HG03103 (cell line): ENCODE results near the gene KAT8.

Experiments used
- ATAC-seq: cut with Tn5 transposase; IDR thresholded peaks from one replicate; pipeline ENCODE4 v1.9.1; 2021; ENCODE audit warnings: low read depth; ENCODE audit not compliant: unreplicated experiment

The KAT8 gene

DNA sequence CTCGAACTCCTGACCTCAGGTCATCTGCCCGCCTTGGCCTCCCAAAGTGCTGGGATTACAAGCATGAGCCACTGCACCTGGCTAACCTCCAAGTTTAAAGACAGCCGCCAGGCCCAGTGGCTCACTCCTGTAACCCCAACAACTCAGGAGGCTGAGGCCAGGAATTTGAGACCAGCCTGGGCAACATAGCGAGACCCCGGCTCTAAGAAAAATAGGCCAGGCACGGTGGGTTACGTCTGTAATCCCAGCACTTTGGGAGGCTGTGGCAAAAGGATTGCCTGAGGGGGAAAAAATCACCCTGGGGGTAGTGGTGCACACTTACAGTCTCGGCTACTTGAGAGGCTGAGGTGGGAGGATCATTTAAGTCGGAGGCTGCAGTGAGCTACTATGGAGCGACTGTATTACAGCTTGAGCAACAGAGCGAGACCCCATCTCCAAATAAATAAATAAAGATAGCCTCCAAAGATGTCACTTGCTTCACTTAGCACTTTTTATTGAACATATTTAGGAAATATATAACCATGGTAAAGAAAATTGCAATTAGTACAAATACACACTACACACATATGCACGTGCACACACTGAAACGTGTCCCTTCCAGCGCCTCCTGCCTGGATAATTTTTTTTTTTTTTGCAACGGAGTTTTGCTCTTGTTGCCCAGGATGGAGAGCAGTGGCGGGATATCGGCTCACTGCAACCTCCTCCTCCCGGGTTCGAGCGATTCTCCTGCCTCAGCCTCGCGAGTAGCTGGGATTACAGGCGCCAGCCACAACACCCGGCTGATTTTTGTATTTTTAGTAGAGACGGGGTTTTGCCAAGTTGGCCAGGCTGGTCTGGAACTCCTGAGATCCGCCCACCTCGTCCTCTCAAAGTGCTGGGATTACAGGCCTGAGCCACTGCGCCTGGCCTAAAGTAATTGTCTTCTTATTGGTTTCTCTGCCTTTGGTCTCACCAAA lies 10.7 kb upstream of the KAT8 start:
- no peak for ATAC-seq

DNA sequence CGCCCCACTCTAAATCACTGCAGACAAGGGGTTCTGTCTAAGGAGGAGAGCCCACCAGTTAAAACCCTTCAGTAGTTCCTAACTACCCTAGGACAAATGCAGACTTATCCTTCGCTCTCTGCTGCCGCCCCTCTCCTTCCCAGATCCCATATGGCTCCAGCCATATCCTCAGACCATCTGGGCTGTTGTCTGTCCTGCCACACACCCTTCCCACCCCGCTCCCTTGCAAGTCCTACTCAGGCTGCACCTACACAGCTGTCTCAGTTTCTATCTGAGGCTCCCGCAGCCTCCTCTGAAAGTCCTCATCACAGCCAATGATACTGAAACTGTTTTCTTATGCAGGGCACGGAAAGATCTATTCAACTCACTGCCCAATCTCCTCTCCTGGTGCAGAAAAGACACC lies 10.0 kb upstream of the KAT8 start:
- peak; percentile 48 for ATAC-seq

DNA sequence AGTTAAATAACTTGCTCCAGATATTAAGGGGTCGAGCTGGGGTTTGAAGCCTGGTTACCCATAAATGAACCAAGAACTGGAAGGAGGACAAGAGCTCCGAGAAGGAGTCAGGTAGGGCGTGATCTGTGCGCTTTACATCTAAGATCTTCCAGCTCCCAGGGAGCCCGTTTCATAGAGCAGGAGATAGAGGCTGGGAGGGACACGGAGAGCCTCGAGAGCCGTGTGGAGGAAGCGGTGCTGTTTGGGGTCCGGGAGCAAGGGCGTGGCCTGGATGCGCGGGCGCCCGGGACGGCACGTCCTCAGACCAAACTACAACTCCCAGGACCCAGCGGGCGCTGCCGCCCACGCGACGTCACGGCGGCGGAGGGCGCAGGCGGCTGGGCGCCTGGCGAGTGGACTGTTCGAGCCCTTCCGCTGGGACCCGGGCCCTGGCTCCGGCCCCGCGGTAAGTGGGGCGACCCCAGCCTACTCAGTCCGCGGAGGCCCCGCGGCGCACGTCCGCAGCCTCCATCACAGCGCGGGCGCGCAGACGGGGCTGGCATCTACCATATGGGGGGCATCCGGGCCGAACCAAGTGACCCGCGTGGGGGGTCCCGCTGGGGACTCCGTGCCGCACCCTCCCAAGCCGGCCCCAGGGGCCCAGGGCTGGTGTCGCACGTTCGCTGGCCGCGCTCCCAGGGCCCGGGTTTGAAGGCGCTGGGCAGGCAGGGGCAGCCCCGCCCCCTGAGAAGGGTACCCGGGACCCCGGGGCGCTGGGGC lies 9.2 kb upstream of the KAT8 start, which contains the start of gene BCKDK:
TSS of gene BCKDK (plus strand) at position 352 of the 759 bp plus-strand sequence. CDS start 838 bp downstream, outside the sequence.
- peak; percentile 65 for ATAC-seq

DNA sequence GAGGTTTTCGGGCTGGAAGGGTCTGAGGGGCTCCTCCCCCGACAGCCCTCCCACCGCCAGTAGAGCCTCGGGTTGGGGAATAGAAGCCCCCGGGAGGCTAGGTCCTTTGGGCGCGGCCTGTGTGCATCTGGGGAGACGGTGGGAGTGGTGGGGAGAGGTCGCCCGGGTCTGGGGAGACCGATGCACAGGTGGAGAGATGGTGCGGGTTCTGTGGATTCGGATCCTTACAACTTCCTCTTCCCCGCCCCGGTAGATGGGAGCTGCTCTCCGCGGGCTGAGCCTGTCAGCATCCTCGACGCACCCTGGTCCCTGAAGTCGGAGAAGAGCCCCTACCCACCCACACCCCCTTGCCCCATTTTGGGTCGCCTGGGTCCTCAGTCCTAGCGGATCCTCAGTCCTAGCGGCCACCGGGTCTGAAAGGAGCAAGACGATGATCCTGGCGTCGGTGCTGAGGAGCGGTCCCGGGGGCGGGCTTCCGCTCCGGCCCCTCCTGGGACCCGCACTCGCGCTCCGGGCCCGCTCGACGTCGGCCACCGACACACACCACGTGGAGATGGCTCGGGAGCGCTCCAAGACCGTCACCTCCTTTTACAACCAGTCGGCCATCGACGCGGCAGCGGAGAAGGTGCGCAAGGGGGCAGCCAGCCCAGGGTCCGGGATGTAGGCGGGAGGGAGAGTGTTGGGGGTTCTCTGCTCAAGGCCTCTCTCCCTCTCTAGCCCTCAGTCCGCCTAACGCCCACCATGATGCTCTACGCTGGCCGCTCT lies 8.5 kb upstream of the KAT8 start:
- no peak for ATAC-seq

DNA sequence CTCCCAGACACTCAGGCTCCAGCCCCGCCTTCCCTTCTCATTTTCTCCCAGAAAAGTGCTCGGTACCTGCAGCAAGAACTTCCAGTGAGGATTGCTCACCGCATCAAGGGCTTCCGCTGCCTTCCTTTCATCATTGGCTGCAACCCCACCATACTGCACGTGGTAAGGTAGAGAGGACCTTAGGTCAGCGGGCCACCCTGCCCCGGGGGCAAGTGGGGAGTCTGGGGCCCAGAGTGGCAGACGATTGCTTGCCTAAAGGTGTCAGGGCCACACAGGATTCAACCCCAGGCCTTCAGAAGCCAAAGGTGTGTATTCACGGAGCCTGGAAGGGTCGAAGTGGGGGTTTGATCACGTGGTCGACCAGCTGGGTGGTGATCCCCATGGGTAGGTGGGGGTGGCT lies 7.8 kb upstream of the KAT8 start:
- no peak for ATAC-seq

DNA sequence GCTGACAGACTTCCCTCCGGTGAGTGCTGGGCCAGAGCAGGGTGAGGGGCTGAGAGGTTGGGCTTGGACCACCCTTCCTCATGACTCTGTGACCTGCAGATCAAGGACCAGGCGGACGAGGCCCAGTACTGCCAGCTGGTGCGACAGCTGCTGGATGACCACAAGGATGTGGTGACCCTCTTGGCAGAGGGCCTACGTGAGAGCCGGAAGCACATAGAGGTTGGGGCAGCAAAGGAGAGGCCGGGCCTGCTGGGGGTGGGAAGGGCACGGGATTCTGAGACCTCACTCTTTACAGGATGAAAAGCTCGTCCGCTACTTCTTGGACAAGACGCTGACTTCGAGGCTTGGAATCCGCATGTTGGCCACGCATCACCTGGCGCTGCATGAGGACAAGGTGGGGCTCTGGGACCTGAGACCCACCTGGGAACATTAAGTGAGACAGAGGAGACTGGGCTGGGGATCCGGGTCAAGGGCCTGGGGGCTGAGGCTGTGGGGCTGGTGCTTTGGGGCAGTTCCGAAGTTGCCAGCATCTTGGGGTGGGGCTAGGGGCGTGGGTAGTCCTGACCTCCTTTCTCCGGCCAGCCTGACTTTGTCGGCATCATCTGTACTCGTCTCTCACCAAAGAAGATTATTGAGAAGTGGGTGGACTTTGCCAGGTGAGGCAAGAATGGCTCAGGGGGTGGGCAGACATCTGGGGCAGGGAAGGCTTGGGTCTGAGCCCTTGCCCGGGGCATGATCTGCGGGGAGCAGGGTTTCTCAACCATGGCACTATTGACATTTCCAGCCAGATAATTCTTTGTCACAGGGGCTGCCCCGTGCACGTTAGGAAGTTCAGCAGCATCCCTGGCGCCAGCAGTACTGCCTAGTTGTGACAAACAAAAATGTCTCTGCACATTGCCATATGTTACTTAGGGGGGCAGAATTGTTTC lies 7.1 kb upstream of the KAT8 start:
- no peak for ATAC-seq

DNA sequence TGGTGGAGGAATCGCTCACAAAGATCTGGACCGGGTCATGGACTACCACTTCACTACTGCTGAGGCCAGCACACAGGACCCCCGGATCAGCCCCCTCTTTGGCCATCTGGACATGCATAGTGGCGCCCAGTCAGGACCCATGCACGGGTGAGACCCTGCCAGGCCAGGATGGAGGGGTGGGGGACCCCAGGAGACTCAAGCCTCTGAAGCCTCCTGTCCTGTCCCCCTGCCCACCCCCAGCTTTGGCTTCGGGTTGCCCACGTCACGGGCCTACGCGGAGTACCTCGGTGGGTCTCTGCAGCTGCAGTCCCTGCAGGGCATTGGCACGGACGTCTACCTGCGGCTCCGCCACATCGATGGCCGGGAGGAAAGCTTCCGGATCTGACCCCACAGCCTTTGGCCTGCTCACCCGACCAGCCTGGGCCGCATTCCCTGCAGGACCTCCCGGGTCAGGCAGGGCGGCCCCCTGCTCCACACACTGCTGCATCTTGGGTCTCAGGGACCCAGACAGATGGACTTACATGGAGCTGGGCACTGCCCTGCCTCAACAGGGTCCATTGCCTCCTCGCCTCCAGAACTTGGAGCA lies 5.5 kb upstream of the KAT8 start:
- ATAC-seq, result no peak

DNA sequence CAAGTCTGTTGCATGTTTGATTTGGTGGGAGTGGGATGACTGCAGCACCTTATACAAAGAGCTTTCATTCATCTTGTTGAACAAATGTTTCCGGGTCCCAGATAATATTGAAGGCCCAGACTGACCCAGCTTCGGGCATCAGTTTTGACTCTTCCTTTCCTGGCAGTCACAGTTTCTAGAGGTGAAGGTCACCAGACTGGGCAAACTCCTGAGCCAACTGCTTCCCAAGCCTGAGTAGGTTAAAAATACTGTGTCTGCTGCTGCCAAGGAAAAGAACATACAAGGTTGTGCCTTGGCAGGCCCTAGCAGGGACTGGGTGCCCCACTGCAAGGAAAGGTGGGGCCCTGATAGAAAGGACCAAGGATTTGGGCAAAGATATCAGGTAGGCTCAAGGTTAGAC lies 4.8 kb upstream of the KAT8 start:
- no peak for ATAC-seq

DNA sequence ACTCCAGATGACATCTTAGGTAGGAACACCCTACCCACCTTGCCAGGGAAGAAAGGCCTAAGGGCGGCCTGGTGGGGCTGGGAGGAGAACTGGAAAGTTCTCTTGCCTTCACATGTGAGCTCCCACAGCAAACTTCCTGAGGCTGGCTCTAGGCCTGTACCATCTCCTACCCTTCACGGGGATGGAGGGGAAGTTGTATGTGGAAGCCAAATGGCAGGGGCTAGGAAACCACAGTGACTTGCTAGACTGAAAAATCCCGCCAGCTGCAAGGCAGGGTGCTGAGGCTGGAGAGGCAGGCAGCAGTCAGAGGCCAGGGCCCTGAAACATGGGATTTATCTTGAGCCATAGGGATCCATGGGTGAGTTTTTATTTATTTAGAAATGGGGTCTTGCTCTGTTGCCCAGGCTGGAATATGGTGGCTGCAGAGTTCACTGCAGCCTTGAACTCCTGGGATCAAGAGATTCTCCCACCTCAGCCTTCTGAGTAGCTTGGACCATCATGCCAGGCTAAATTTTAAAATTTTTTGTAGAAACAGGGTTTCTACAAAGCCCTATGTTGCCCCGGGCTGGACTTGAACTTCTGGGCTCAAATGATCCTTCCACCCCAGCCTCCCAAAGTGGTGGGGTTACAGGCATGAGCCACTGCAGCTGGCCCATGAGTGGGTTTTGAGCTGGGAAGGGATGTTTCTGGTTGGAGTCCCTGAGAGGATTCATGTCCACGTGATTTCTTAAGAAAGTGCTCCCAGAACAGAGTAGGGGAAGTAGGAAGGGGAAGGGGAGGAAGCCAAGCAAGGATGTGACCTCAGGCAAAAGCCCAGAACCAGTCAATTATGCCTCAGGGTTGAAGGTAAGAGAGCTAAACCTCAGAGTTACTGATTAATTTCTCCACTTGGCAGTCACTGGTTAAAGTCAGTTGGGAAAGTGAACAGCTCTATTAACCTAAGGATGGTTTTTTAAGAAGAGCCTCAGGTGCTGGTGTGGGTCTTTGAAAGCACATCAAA lies 4.0 kb upstream of the KAT8 start:
- ATAC-seq, result no peak

DNA sequence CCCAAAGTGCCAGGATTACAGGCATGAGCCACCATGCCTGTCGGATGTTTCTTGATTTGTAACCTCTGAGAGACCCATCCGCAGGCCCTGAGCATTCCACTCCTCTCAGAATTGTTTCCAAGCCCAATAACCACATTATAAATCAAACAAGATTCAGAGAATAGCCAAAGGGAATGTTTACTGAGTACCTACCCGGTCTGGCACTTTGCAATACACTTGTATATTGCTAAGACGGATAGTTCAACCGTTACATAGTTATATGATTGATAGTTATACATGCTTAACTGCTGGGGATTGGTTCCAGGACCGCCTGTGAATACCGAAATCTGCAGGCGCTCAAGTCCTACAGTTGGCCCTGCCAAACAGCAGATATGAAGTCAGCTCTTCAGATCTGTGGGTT lies 3.0 kb upstream of the KAT8 start:
- no peak for ATAC-seq

DNA sequence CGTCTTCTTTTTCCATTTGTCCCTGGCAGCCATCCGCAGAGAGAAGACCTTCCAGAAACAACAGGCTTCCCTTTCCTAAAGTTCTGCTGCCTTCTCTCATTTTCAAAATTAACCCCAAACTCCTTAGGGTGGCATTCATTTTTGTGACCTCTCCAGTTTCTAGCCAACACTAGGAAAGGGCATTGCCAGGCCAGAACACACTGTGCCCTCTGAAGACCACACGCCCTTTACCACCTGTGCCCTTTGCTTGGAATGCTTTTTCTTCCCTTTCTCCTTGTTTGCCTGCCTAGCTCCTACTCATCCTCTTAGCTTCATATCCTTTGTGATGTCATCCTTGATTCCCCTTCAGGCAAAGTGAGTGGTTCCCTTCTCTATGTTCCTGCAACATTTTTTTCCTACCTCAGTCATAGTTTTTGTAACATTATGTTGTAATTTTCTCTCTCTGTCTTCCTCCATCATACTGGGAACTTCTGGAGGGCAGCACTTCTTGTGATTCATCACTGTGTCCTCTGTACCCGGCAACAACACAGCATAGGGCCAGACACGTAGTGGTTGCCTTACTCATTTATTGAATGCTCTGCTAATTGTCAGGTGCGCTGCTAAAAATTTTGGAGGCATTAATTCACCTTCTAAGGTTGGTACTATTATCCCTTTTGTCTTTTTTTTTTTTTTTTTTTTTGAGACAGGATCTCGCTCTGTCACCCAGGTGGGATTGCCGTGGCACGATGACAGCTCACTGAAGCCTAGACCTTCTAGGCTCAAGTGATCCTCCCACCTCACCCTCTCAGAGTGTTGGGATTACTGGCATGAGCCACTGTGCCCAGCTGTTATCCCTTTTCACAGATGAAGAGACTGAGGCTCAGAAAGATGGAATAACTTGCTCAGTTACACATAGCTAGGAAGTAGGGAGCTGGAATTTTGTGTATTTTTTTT lies 1.0 kb downstream of the KAT8 start:
- no peak for ATAC-seq

DNA sequence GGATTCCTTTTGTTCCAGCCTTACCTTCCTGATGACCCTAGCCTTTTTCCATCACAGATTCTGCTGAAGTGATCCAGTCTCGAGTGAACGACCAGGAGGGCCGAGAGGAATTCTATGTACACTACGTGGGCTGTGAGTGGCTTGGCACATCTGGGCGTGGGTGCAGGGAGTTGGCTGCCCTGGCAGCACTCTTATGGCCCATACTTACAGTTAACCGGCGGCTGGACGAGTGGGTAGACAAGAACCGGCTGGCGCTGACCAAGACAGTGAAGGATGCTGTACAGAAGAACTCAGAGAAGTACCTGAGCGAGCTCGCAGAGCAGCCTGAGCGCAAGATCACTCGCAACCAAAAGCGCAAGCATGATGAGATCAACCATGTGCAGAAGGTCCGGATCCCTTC lies 2.7 kb downstream of the KAT8 start:
- ATAC-seq, result no peak

DNA sequence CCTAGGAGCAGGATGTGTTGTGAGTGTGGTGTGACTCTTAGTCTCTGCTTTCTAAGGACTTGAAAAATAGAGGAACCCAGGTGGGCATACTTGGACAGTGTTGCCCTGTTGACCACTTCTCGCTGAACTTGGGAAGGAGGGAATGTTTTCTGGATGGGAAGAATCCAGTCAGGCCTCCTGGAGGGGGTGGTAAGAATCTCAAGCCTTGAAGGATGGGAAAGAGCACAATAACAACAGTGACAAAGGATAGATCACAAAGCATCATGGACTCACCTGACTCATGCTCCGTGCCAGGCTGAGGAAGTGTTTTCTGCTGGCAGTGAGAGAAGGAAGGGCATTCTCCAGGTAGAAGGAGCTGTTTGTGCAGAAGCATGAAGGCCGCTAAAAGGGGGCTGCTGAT lies 8.4 kb downstream of the KAT8 start:
- ATAC-seq, result no peak

DNA sequence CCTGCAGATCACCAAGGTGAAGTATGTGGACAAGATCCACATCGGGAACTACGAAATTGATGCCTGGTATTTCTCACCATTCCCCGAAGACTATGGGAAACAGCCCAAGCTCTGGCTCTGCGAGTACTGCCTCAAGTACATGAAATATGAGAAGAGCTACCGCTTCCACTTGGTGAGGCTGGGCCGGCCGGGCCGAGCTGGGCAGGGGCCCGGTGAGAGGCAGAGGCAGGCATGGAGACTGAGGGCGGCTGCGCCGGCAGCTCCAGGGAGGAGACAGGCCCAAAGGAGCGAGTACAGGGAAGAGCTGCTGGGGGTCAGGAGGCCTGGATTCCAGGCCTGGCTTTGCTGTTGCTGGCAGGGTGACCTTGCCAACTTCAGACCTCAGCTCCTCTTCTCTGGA lies 9.7 kb downstream of the KAT8 start:
- ATAC-seq, result no peak

DNA sequence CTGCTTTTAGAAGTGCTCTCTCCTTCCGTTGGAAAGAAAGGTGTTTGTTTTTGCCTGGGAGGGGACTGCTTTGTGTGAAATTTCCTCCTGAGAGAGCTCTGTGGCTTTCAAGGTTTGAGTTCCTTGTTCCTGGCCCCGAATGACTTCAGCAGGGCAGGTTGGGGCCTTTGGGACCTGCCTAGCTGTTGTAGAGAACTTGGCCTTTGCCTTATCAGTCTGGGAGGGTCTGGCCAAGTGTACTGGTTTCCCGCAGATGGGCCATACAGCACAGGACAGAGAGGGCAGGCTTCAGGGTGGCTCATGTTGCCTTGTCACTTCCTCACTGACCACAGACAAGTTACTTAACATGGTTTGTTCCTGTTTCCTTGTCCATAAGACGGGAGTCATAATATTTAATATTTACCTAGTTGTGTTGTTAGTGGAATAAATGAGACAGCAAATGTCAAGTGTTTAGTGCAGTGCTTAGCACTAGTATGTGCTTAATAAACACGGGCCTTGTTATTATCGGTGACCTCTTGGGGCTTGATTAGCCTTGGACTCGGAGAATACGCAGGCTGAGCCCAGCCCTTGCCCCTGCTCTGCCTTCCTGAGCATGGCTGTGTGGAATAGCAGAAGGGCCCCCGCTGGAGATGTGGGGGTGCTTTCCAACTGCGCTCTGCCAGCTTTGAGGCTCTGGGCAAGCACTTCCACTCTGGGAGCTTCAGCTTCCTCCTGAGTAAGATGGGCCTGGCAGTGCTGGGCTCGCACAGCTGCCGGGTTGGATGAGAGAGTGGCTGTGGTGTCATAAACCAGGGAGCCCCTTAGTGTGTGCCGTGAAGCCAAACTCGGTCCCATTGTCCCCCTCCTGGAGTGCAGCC lies 11.5 kb downstream of the KAT8 start:
- ATAC-seq, result no peak

DNA sequence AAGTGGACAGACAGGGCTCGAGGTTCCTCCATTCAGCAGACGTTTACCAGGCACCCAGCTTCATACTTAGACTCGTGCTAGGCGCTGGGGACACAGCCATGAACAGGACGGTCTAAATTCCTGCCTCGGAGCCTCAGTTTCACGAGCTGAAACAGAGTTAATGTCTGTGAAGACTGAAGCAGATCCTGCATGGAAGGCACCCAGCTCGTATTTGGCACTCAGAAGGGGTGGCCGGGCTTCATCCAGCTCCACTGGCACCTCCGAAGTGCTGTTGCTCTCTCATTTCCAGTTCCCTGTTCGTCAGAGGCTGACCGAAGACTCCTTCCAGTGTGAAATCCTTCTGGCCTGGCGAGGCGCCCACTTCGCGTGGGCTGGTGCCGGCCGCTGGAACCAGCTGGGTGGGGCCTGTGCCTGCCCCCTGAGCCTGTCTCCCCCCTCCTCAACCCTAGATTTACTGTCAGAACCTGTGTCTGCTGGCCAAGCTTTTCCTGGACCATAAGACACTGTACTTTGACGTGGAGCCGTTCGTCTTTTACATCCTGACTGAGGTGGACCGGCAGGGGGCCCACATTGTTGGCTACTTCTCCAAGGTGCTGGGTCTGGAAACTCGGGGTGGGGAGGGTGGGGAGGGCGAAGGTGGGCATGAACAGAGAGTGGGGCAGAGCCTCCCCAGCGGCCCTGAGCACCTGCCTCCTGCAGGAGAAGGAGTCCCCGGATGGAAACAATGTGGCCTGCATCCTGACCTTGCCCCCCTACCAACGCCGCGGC lies 12.3 kb downstream of the KAT8 start:
- no peak for ATAC-seq
